ENCODE measurements around the gene SLC22A23.

Gene SLC22A23

DNA sequence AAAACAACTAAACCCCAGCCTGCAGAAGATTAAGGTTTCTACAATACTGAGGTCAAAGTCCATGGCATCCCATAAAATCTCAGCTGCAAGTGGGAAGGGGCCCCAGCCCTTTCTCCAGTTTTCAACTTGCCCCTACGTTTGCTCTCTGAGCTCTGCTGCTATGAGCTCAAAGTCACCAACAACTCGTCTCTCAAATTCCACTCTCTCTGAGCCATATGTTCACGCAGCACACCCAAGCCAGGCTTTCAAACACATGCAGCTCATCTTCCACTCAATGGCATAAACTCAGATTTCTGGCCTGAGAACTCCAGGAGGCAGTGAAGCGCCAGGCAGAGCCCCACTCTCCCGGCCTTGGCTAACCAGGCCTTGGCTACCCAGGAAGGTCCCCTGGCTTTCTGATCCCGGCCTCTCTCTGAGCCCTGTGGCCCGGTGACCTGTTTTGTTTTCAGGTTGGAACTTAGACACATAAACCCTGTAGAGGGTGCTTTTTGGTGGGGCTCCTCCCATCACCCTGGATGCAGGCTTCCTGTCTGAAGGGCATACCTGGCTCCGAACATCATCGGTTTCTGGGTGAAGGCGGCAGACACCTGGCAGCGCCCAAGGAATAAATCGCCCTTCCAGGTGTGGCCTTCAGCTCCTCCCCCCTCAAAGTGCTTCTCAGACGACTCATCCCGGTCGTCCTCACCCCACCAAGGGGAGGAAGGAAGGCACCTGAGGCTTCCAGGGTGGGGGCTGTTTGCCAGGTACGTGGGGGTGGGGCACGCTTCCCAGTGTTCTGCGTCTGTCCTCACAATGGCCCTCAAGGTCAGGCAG, 12.4 kb downstream of the SLC22A23 start:
- no peak for DNase-seq (ENCODE audit: low read depth, low spot score)

DNA sequence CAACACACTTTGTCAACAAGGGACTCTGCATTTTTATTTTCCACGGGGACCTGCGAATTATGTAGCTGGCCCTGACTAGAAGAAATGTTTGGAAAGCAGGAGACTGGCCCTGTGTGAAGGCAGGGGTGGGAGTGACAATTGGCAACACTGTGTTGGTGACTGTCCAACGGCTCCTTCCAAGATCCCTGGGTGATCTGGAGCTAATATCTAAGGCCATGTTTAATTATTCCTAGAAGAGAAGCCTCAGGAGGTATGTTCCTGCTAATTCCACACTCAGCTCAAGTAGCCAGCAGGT, 13.7 kb downstream of the SLC22A23 start:
- DNase-seq (ENCODE audit: low read depth, low spot score): no peak

DNA sequence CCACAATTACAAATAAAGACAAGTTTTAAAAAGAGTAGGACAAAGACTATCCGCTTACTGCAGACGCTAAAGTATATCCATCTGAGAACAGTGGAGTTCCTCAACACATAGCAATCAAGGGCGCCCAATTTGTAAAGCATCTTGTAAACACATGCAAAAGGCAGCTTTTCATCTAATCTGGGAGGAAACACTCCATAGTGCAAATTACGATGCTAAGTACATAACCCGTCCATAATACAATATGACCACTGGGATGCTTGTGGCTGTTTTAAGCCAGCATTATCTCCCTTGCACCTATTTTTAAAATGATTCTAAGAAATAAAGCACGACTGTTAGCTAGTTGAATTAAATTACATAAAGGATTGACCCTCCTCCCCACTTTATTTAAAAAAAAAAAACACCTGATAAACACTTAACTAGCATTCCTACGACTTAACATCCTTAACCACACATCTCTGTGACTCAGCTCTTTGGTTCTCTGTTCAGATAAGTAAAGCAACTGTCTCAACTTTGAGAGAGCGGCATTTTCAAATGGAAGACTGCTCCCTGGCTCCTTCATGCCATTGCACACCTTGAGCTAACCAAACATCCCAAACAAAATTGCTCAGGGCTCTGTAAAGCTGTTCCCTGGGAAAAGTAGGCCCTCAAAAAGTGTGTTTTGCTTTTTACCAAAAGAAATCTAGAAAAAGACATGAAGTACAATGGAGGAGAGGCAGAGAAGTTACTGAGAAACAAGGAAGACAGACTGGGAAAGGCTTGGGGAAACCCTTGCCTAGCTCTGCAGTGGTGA, 14.2 kb downstream of the SLC22A23 start:
- DNase-seq (ENCODE audit: low read depth, low spot score): no peak

DNA sequence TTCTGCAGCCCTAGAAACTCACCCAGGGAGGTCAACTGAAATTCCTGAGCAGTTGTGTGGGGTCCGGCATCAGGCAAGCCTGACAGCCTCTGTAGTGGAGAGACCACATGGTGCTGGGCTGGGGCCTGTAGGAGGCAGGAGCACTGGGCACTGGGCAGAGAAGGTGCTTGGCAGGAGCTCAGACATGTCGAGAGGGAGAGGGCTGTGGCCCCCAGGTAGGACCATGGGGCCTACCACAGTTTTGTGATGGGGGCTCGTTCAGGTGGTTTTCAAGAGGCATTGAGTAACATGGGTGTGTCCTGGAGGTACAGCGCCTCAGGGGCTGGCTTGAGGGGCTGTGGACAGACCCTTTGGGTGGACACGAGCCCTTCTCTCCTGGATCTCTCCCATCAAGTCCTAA, 15.9 kb downstream of the SLC22A23 start:
- no peak for DNase-seq (ENCODE audit: low read depth, low spot score)

DNA sequence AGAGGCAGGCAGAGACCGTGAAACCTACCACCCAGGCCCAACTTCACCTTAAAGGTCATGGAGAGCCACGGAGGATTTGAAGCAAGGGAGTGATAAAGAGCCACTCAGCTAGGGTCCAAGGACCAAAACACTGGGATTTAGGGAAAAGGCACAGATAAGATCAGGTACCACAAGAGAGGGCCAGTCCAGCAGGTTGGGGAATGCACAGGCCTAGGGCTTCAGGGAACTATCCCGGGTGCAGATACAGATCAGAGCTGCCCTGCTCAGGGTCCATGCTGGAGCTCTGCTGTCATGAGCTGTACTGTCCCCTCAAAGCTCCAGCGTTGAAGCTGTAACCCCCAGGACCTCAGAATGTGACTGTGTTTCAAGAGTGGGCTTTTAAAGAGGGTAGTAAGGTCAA, 16.9 kb downstream of the SLC22A23 start:
- no peak for DNase-seq (ENCODE audit: low read depth, low spot score)

DNA sequence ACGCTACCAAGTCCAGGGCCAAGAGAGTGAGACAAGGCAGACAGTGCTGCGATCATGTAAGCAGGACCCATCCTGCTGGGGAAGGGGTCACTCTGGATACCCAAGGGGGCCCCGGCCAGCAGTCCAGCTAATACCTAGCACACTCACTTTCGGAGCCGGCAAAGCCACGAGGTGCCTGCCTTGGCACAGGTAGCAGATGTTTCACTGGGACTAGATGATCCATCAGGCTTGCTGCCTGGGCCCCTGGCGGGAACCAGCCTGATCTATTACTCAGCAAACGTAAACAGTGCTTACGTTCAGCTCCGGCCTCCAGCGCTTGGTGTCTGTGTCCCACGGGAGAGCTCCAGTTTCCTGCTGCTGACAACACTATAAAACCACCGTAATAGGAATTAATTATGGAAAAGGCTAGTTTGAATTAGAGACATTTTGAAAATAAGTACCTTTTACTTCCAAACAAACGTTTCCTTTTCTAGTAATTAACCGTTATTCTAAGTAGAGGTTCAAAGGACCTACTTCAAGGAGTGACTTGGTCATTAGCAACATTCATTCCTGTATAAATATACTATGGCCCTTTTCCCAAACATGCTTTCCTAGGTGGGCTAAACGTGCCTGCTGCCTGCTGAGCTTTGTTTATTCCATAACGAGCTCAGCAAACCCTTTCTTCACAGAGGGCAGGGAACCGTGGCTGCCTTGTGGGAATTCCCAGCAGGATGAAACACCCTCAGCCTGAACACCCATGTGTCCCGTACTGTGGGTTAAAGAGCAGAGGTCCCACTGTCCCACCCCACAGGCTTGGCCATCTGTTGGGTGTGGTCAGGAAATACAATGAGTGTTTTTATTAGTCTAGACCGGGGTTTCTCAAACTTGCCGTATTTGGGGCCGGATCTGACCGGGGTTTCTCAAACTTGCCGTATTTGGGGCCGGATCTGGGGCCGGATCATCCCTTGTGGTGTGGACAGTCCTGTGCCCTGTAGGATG, 18.4 kb downstream of the SLC22A23 start:
- peak; percentile 83 for DNase-seq (ENCODE audit: low read depth, low spot score)

GRCh38 chr6:3433005-3433404, 23.8 kb downstream of the SLC22A23 start:
- no peak for DNase-seq (ENCODE audit: low read depth, low spot score)

GRCh38 chr6:3432416-3432815, 24.4 kb downstream of the SLC22A23 start:
- DNase-seq (ENCODE audit: low read depth, low spot score): no peak

- DNase-seq (ENCODE audit: low read depth, low spot score): no peak
These were observed 24.9 kb downstream of the SLC22A23 start for GRCh38 chr6:3431994-3432393.

GRCh38 chr6:3429211-3429610, 27.6 kb downstream of the SLC22A23 start:
- DNase-seq (ENCODE audit: low read depth, low spot score): no peak

DNA sequence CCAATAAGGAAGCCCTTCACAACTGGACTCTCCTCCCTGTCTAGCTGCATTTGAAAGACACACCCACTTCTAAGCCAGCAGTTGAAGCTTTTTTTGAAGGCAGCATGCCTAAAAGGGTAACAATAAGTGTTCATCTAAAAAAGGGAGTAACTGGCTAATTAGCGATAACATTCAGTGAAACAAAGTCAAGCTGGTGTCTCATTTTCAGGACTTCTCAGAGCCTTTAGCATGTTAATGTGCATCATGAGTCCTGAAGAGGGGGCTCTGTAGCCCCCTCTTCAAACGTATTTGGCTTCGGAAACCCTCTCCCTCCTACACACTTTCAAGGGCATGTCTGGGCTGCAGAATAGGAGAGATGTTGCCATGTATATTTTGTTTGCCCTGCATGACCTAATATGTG, 28.1 kb downstream of the SLC22A23 start:
- no peak for DNase-seq (ENCODE audit: low read depth, low spot score)

- no peak for DNase-seq (ENCODE audit: low read depth, low spot score)
These were observed 28.6 kb downstream of the SLC22A23 start for GRCh38 chr6:3428247-3428646.

DNA sequence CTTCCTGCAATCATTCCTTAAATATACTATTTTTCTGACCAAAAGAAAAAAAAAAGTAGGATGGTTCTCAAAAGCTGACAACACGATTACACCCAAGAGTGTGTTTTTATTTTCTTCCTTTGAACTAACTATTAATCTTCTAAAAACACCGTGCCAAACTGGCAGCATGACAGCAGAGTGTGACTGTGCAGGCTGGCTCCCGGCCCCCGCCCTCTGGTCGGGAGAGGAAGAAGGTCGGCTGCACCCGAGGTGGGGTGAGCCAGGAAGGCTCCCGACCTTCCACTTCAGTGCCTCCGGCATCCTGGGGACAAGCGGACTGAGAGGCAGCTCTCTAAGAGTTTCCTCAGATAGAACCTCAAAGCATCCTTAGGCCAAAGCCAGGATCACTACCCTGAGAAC, 29.2 kb downstream of the SLC22A23 start:
- no peak for DNase-seq (ENCODE audit: low read depth, low spot score)

GRCh38 chr6:3426927-3427686, 29.7 kb downstream of the SLC22A23 start:
- DNase-seq (ENCODE audit: low read depth, low spot score): no peak

DNA sequence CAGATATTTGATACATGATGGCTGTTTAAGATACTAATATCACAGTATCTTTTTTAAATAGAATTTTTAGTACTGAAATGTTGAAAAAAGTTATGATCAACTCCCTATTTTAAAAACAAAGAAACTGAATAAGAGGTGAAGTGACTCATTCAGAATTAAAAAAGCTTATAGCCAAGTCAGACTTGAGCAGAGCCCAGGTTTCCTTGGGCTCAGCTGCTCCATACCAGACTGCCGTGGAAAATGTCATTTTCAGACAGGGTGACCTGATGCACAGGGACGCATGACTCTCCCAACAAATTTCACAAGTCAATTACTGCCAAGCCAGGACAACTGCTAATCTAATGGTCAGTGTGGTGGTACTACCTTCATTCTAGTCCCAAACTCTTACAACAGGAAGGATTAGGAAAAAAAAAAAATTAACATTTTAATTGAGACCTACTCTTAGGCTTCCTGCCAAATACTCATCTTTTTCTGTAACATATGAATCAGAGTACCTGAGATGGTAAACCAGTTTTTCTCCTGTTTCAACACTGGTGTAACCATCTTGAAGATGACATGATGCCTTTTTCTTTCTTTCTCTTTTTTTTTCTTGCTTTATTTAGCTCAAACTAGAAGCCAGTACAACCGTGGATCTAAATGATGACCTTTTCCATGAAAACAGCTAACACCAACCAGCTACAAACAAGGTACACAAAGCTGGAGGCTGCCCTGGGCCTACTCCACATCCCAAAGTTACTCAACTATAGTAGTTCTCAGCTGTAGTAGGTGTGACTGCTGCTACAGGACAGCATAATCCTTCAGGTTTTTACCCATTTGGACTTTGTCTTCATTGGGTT, 30.5 kb downstream of the SLC22A23 start:
- no peak for DNase-seq (ENCODE audit: low read depth, low spot score)

DNA sequence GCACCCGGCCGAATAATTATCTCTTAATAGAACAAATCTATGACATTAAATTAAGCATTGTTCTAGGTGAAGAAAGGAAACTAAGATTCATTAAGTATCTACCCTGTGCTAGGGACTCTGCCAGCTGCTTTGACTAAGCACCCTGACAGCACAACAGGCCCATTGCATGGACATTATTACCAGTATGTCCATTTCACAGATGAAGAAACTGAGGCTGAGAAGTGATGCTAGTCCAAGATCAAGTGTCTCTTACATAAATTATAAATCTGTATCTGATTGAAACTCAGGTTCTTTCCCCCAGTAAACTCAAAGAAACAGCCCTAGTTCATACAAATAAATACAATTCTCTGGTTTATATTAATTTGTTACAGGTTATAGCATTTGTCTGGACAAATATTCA, 31.3 kb downstream of the SLC22A23 start:
- DNase-seq (ENCODE audit: low read depth, low spot score): no peak

GRCh38 chr6:3424185-3424927, 32.5 kb downstream of the SLC22A23 start:
- no peak for DNase-seq (ENCODE audit: low read depth, low spot score)

- DNase-seq (ENCODE audit: low read depth, low spot score): no peak
These were observed 33.2 kb downstream of the SLC22A23 start for GRCh38 chr6:3423439-3424184.

Data from brain pericyte (primary cell).